PC-9 (cell line): ENCODE results near the gene GIMAP1.

Experiments used
- CTCF ChIP-seq: fragments of 200-600 bp; sonication (generic); conservative IDR thresholded peaks from 2 replicates; pipeline ENCODE4 v1.6.1; 2017; ENCODE audit warnings: mixed run types, antibody characterized with exemption, mild to moderate bottlenecking, moderate library complexity
- EZH2 ChIP-seq: fragments of 200-600 bp; sonication (generic); IDR thresholded peaks from 2 replicates; pipeline ENCODE4 v1.8.0; 2017; ENCODE audit warnings: antibody characterized with exemption, low read depth

GRCh38 chr7:150753239-150753638 lies 36.8 kb downstream of the GIMAP1 start:
- TF ChIP-seq CTCF (no peak), EZH2 (no peak)
